Naive thymus-derived CD8-positive, alpha-beta T cell (primary cell): Measurements from ENCODE around the gene ZFAND3. TPM values are rescaled to one million over a fixed set of nuclear protein-coding genes. Genes with fewer than 3 reads are reported as not detected.

Experiments
- ATAC-seq, 2 donors: fragments of 150-1000 bp; cut with Tn5 transposase in 1 of 2; sonication (Bioruptor Pico), chemical (Tn5 transposase) in 1 of 2; 1 replicate in 1 of 2; 2 replicates in 1 of 2; pipeline ENCODE4 v1.10.0; 2021; ENCODE audit warnings: mild to moderate bottlenecking in 2 of 2, moderate library complexity in 2 of 2
- POLR2A ChIA-PET: fragments of 350-600 bp; sonication (Branson Sonifier 250); formaldehyde crosslinking; loops from one replicate; lab custom pipeline; 2021; ENCODE audit warnings: antibody characterized with exemption; lab: Charles Lee
- DNase-seq, 10 donors: peaks; one replicate each; pipeline versions ENCODE4 v3.0.0 to v3.0.0-alpha.2; 2020 to 2022
- H3K27ac Mint-ChIP-seq, 10 donors: one replicate each; pipeline ENCODE4 v1.8.0; 2020 to 2022; ENCODE audit warnings: mild to moderate bottlenecking in 10 of 10, mixed read lengths in 10 of 10, moderate library complexity in 4 of 10, inconsistent platforms in 1 of 10
- H3K27me3 Mint-ChIP-seq, 5 donors: one replicate each; pipeline ENCODE4 v1.8.0; 2021 to 2022; ENCODE audit warnings: mixed read lengths in 5 of 5
- H3K36me3 Mint-ChIP-seq, 3 donors: one replicate each; pipeline ENCODE4 v1.8.0; 2020 to 2022; ENCODE audit warnings: mixed read lengths in 3 of 3, mild to moderate bottlenecking in 2 of 3, inconsistent platforms in 1 of 3
- H3K4me1 Mint-ChIP-seq, 4 donors: one replicate each; pipeline ENCODE4 v1.8.0; 2021 to 2022; ENCODE audit warnings: mixed read lengths in 4 of 4
- H3K4me3 Mint-ChIP-seq, 10 donors: one replicate each; pipeline ENCODE4 v1.8.0; 2020 to 2022; ENCODE audit warnings: mild to moderate bottlenecking in 10 of 10, mixed read lengths in 10 of 10, moderate library complexity in 6 of 10, inconsistent platforms in 1 of 10
- H3K9me3 Mint-ChIP-seq, 9 donors: one replicate each; pipeline ENCODE4 v1.8.0; 2020 to 2022; ENCODE audit warnings: mixed read lengths in 9 of 9, mild to moderate bottlenecking in 3 of 9, inconsistent platforms in 1 of 9, moderate library complexity in 1 of 9
- polyA plus RNA-seq, 3 donors: library from polyadenylated mRNA; unstranded; fragments of 300-500 nt; fragmentation: Illumina TruSeq; gene quantifications; one replicate each; pipeline ENCODE4 v1.2.3, GENCODE V29; 2021
- total RNA-seq, 8 experiments: library from RNA in 2 of 8; stranded (reverse) in 2 of 8; gene quantifications; one replicate each; pipeline ENCODE4 v1.2.3 and lab custom pipeline; 2021 to 2026

Gene ZFAND3
- total and polyA plus RNA-seq, 5 experiments from 2014 or later, result 3.7 to 33.8 (median 4.5) TPM

DNA sequence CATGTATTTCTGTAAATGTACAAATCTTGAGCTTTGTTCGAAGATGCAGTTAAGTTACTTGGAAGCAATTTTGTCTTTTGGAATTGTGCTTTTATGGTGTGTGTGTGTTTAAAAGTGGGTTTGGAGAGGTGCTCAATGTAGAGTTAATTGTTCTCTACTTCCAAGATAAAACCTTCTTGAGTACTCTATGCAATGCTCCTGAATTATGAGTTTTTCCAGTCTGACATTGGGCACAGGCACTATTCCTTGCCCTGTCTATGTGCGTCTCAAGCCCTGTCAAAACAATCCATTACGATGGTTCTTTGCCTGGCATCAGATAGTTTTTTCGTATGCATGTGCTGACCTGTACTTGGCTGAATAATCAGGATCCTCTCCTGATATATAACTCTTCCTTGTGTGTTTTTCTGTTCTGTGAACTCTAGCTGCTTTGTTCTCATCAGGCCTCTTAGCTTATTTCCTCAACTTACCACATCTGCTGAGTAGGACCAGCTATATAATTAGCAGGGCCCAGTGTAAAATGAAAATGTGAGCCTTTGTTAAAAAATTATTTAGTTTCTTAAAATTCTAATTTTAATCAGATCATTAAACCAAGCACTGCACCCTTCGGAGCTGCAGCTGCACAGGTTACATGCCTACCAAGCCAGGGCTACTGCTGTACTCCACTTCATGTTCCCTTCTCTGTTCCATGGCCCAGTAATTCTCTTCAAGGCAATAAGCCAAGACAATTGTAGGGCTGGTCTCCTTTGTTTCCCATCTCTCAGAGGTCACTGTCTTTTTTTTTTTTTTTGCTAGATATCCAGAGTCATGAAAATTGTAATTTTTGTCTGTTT lies 160.1 kb downstream of the ZFAND3 start:
- H3K27ac Mint-ChIP-seq, result peak overlapping the region in 5 of 10 donors; percentile 9 to 74 (median 24)
- ATAC-seq (no peak), DNase-seq (no peak)
- H3K36me3 Mint-ChIP-seq, result peaks cover 0 to 10% (median 4%) of the 10 kb centered on the region in 3 donors
- H3K27me3 Mint-ChIP-seq, result no peaks in the 10 kb centered on the region
- peak overlapping the region in 4 of 10 donors; percentile 8 to 55 (median 24) for H3K4me3 Mint-ChIP-seq
- H3K4me1 Mint-ChIP-seq, result peaks cover 38 to 74% (median 64%) of the 10 kb centered on the region in 4 donors
- POLR2A ChIA-PET, result no interaction called here
- peaks cover 0 to 13% (median 0%) of the 10 kb centered on the region in 9 donors for H3K9me3 Mint-ChIP-seq

DNA sequence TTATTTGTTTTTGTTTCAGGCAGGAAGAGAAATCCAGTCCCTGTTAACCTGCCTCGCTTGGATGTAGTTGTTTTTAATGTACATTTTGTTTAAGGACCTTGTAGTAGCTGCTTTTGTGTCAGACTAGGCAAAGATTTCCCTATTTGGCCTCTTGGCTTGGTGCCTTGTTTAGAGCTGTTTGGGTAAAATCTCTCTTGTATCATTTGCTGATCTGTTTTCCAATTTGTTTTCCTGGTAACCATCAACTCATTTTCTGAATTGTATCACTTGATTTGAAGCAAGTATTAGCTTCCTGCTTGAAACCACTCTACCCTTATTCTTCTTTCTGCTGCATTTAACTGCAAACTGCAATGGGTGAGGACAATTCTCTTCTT lies 160.7 kb downstream of the ZFAND3 start:
- Mint-ChIP-seq H3K4me3 (peak overlapping the region in 4 of 10 donors; percentile 8 to 55 (median 24)), H3K9me3 (peaks cover 0 to 7% (median 0%) of the 10 kb centered on the region in 9 donors), H3K27me3 (no peaks in the 10 kb centered on the region), H3K4me1 (peaks cover 38 to 80% (median 68%) of the 10 kb centered on the region in 4 donors), H3K36me3 (peaks cover 0 to 5% (median 4%) of the 10 kb centered on the region in 3 donors), H3K27ac (peak overlapping the region in 4 of 10 donors; percentile 9 to 74 (median 16))
- POLR2A ChIA-PET, result no interaction called here
- ATAC-seq (no peak), DNase-seq (no peak)

DNA sequence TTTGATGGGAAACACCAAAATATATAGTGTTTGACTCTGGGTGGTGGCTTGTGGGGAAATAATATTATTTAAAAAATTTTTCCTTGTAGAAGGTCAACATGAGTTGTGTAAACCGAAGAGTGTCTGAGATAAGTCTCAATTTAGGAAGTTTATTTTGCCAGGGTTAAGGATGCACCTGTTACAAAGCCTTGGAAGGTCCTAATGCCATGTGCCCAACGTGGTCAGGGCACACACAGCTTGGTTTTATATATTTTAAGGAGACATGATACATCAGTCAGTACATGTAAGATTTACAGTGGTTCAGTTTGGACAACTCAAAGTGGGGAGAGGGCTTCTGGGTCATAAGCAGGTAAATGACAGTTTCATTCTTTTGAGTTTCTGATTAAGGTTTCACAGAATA lies 162.1 kb downstream of the ZFAND3 start:
- DNase-seq (no peak), ATAC-seq (no peak)
- POLR2A ChIA-PET, result interaction anchor here (0.6 kb wide), 1 partner anchor 32 kb away, joined by 3 read pairs; no protein-coding TSS in a partner anchor
- Mint-ChIP-seq H3K4me3 (no peak overlapping the region), H3K27me3 (no peaks in the 10 kb centered on the region), H3K36me3 (peaks cover 0 to 4% (median 3%) of the 10 kb centered on the region in 3 donors), H3K4me1 (peaks cover 44 to 85% (median 77%) of the 10 kb centered on the region in 4 donors), H3K9me3 (peaks cover 0 to 2% (median 0%) of the 10 kb centered on the region in 9 donors), H3K27ac (no peak overlapping the region)

DNA sequence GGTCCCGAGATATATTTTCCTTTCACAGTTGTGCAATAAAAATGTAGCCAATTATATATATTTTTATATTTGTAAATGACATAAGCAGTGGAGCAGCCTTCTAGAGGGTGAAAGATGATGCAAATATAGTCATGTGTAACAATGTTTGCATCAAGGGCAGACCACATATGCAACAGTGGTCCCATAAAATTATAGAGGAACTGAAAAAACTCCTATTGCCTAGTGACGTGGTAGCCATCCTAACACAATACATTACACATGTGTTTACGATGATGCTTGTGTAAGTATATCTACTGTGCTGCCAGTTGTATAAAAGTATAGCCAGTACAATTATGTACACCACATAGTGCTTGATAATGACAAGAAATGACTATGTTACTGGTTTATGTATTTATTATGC lies 162.8 kb downstream of the ZFAND3 start:
- Mint-ChIP-seq H3K27me3 (no peaks in the 10 kb centered on the region), H3K4me1 (peaks cover 48 to 88% (median 80%) of the 10 kb centered on the region in 4 donors)

DNA sequence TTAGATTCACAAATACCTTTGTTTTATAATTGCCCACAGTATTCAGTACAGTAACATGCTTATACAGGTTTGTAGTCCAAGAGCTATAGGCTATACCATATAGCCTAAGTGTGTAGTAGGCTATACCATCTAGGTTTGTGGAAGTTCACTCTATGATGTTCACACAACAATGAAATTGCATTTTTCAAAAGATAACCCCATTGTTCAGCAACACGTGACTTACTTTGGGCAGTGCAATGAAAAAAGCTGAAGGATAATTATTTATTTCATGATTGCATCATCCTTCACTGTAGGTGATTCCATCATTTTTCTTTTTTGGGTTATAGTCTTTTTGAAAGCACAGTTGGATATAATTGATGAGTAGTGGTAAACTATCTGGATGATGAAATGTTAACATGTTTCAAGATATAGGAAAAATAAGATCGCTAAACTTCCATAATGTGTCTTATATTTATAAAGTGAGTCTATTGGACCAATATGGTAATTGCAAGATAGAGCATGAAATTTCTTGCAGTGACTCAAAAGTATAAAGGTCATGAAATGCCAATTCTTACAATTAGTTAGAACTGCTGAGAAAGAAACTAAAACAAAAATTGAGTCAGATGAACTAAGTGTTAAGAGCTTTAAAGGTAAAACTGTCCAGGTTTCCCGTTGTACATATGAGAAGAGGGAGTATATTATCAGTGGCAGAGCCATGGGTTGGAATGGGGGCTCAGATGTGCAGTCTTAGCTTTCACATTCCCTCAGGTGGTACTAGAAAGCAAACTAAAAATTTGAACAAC lies 164.4 kb downstream of the ZFAND3 start:
- H3K36me3 Mint-ChIP-seq, result no peaks in the 10 kb centered on the region
- H3K9me3 Mint-ChIP-seq, result no peaks in the 10 kb centered on the region
- H3K4me1 Mint-ChIP-seq, result peaks cover 47 to 85% (median 80%) of the 10 kb centered on the region in 4 donors
- POLR2A ChIA-PET, result no interaction called here
- no peaks in the 10 kb centered on the region for H3K27me3 Mint-ChIP-seq
- H3K27ac Mint-ChIP-seq, result peak overlapping the region in 4 of 10 donors; percentile 5 to 33 (median 18)
- ATAC-seq, result no peak
- DNase-seq, result no peak
- no peak overlapping the region for H3K4me3 Mint-ChIP-seq

More for the DNA sequence above, 162.8 kb downstream of the ZFAND3 start:
- DNase-seq, result no peak
- no peak for ATAC-seq
- Mint-ChIP-seq H3K9me3 (peaks cover 0 to 2% (median 0%) of the 10 kb centered on the region in 9 donors), H3K4me3 (no peak overlapping the region), H3K27ac (no peak overlapping the region), H3K36me3 (peaks cover 0 to 4% (median 3%) of the 10 kb centered on the region in 3 donors)
- POLR2A ChIA-PET, result no interaction called here

DNA sequence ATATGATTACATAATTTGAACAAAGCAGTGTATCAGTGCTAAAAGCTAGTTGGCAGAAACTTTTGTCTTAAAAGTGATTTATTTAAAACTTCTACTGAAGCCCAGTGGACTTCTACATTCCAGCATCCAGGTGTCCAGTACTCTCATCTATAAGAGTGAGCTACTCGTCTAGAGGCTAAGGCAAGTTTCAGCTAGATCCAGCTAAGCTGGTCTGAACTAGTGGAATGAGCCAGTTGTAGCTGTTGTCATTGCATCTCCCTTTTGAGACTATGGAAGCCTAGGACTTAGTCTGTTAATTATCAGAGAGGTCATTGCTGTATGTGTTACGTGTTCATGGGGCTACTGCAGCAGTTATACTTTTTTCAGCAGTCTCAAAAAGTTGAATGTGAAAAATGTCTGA lies 165.1 kb downstream of the ZFAND3 start:
- ATAC-seq (no peak), DNase-seq (no peak)
- H3K36me3 Mint-ChIP-seq, result no peaks in the 10 kb centered on the region
- peaks cover 44 to 83% (median 79%) of the 10 kb centered on the region in 4 donors for H3K4me1 Mint-ChIP-seq
- no peak overlapping the region for H3K4me3 Mint-ChIP-seq
- POLR2A ChIA-PET, result no interaction called here
- H3K9me3 Mint-ChIP-seq, result no peaks in the 10 kb centered on the region
- peak overlapping the region in 3 of 10 donors; percentile 5 to 33 (median 8) for H3K27ac Mint-ChIP-seq
- H3K27me3 Mint-ChIP-seq, result no peaks in the 10 kb centered on the region

DNA sequence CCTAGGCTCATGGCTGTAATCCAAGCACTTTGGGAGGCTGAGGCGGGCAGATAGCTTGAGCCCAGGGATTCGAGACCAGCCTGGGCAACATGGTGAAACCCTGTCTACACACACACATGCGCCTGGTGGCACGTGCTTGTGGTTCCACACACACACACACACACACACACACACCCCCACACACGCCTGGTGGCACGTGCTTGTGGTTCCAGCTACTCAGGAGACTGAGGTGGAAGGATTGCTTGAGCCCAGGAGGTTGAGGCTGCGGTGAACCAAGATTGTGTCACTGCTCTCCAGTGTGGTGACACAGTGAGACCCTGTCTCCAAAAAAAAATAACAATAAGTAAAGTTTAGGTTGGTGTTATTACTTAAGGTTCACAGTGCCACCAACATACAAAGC lies 165.8 kb downstream of the ZFAND3 start:
- Mint-ChIP-seq H3K27ac (peak overlapping the region in 4 of 10 donors; percentile 22 to 65 (median 62)), H3K9me3 (no peaks in the 10 kb centered on the region), H3K27me3 (no peaks in the 10 kb centered on the region), H3K4me3 (peak overlapping the region in 2 of 10 donors; percentile 60 to 75), H3K36me3 (no peaks in the 10 kb centered on the region), H3K4me1 (peaks cover 42 to 83% (median 79%) of the 10 kb centered on the region in 4 donors)
- DNase-seq, result peak in 7 of 10 donors; percentile 31 to 68 (median 40)
- POLR2A ChIA-PET, result interaction anchor here (0.7 kb wide), 1 partner anchor 98 kb away, joined by 3 read pairs; no protein-coding TSS in a partner anchor
- peak; percentile 46 to 90 for ATAC-seq

DNA sequence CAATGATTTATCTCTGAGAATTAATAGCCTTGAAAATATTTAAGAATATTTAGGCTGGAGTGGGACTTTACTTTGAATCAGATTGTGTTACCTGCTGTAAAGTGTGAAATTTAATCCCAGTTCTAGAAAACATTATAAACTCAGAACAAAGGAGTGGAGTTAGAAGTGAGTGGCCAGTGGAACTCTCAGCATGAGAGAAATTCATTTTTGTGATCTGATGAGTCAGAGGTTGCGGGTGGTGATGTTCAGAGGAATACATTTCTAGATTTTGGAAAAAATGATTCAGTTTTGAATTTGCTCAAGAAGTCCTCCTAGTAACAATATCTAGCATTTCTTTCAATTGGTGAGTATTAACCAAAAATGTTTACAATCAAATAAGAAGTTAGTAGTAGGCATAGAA lies 167.5 kb downstream of the ZFAND3 start:
- no peak for DNase-seq
- Mint-ChIP-seq H3K27me3 (no peaks in the 10 kb centered on the region), H3K27ac (peak overlapping the region in 5 of 10 donors; percentile 0 to 59 (median 14)), H3K9me3 (no peaks in the 10 kb centered on the region), H3K4me1 (peaks cover 36 to 78% (median 74%) of the 10 kb centered on the region in 4 donors), H3K4me3 (peak overlapping the region in 1 of 10 donors; percentile 8), H3K36me3 (no peaks in the 10 kb centered on the region)
- POLR2A ChIA-PET, result interaction anchor here (0.6 kb wide), 1 partner anchor 84 kb away, joined by 6 read pairs; no protein-coding TSS in a partner anchor
- ATAC-seq, result no peak

DNA sequence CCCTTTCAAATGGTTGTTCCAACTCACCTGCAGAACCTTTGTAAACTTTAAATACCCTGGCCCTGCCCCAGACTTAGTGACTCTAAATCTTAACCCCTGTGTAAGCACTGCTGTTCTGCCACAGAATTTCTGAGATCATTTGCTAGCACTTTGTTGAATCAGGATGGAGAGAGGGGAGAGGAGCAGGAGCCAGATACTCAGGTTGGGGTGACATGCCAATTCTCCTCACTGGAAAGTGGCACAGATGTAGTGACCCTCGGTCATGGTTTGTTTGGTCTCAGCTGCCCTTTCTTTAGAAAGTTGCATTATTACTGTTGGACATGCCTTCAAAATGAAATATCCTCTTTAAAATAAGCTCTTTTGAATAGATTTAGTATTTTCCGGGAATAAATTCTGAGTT lies 168.0 kb downstream of the ZFAND3 start:
- Mint-ChIP-seq H3K4me3 (peak overlapping the region in 1 of 10 donors; percentile 8), H3K27ac (peak overlapping the region in 2 of 10 donors; percentile 15 to 30), H3K9me3 (no peaks in the 10 kb centered on the region), H3K4me1 (peaks cover 36 to 80% (median 78%) of the 10 kb centered on the region in 4 donors), H3K36me3 (no peaks in the 10 kb centered on the region), H3K27me3 (no peaks in the 10 kb centered on the region)
- DNase-seq, result no peak
- ATAC-seq, result no peak
- POLR2A ChIA-PET, result interaction anchor here (0.6 kb wide), 1 partner anchor 85 kb away, joined by 6 read pairs; no protein-coding TSS in a partner anchor

DNA sequence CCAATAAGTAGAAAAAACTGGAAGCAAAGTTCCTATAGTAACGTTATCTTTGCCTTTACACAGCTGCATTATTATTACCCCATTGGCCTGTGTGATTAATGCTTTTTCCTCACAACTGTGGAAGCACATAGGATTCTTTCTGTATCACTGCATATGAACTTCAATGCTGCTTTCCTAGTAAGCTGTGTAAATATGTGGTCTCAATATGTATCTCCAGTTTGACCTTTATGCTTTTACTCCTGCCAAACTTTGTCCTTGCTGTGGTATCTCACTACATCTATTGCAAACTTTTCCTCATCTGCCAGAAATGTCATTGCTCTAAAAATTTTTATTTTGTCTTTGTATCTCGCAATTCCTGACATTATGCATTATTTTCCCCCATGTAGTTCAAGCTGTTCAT lies 168.6 kb downstream of the ZFAND3 start:
- no peaks in the 10 kb centered on the region for H3K27me3 Mint-ChIP-seq
- peaks cover 39 to 82% (median 81%) of the 10 kb centered on the region in 4 donors for H3K4me1 Mint-ChIP-seq
- H3K27ac Mint-ChIP-seq, result peak overlapping the region in 3 of 10 donors; percentile 16 to 49 (median 27)
- no peak for DNase-seq
- H3K4me3 Mint-ChIP-seq, result no peak overlapping the region
- no peaks in the 10 kb centered on the region for H3K36me3 Mint-ChIP-seq
- no peaks in the 10 kb centered on the region for H3K9me3 Mint-ChIP-seq
- ATAC-seq, result no peak
- POLR2A ChIA-PET, result no interaction called here

DNA sequence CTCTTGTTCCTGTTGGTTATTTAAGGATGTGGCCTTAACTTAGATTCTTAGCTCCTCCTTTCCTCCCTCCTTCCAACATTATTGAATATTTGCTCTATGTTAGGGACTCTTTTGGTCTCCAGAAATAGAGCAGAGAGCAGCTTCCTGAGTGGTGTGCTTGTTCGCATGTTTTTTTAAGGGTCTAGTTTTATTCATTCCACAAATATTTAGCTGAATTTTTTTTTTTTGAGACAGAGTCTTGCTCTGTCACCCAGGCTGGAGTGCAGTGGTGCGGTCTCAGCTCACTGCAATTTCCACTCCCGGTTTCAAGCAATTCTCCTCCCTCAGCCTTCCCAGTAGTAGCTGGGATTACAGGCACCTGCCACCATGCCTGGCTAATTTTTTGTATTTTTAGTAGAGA lies 169.2 kb downstream of the ZFAND3 start:
- DNase-seq (no peak), ATAC-seq (no peak)
- H3K4me1 Mint-ChIP-seq, result peaks cover 37 to 80% (median 78%) of the 10 kb centered on the region in 4 donors
- no peaks in the 10 kb centered on the region for H3K27me3 Mint-ChIP-seq
- POLR2A ChIA-PET, result no interaction called here
- H3K27ac Mint-ChIP-seq, result peak overlapping the region in 3 of 10 donors; percentile 46 to 55 (median 49)
- H3K36me3 Mint-ChIP-seq, result no peaks in the 10 kb centered on the region
- no peaks in the 10 kb centered on the region for H3K9me3 Mint-ChIP-seq
- H3K4me3 Mint-ChIP-seq, result no peak overlapping the region

DNA sequence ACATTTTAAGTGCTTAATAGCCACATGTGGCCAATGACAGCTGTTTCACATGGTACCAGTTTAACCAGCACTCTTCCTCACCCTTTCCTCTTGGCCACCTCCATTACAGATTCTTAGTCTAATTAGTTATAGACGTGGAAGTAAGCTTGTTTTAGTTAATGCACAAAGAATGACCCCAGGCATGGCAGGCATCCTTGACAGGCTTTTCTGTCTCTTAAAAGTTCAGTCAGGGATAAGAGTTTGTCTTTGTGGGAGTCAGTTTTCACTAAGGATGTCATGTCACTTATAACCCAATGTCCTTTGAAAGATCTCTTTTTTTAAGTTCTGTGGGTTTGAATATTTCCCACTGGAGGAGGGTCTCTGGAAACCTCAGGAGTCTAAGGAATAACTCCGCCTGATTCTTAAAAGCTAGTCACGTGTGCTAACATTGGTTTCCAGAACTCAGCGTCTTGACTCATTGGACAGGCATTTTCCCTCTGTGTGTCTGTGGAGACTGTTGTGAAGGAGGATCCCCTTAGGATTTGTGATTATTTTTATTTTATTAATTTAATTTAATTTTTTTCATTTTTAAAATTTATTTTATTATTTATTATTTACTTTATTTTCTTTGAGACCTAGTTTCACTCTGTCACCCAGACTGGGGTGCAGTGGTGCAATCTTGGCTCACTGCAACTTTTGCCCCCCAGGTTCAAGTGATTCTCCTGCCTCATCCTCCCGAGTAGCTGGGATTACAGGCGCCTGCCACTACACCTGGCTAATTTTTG lies 171.4 kb downstream of the ZFAND3 start:
- Mint-ChIP-seq H3K27me3 (no peaks in the 10 kb centered on the region), H3K4me3 (no peak overlapping the region), H3K9me3 (no peaks in the 10 kb centered on the region), H3K36me3 (no peaks in the 10 kb centered on the region), H3K4me1 (peaks cover 28 to 71% (median 65%) of the 10 kb centered on the region in 4 donors), H3K27ac (peak overlapping the region in 4 of 10 donors; percentile 24 to 68 (median 66))
- ATAC-seq, result no peak
- DNase-seq, result no peak
- POLR2A ChIA-PET, result interaction anchor here (0.6 kb wide), 1 partner anchor 11 kb away, joined by 6 read pairs; no protein-coding TSS in a partner anchor
